K562 (cell line): ENCODE results near the gene UPF2. TPM values are rescaled to one million over a fixed set of nuclear protein-coding genes. Genes with fewer than 3 reads are reported as not detected.

Experiments used
- CBFB ChIP-seq: sonication (generic); formaldehyde crosslinking; IDR thresholded peaks from 2 replicates; pipeline ENCODE4 v1.4.0; 2020; ENCODE audit warnings: mild to moderate bottlenecking, missing genetic modification reagents
- CHD7 ChIP-seq: fragments of 200-600 bp; sonication (generic); IDR thresholded peaks from one replicate; pipeline ENCODE4 v1.6.1; 2012; ENCODE audit warnings: mild to moderate bottlenecking, low read depth, low read length, inconsistent platforms
- CREBBP ChIP-seq: IDR thresholded peaks from one replicate; pipeline ENCODE4 v1.6.1; 2012; ENCODE audit warnings: low read depth, mild to moderate bottlenecking, control low read depth, inconsistent platforms, low read length
- DPF2 ChIP-seq: fragments of 450-650 bp; IDR thresholded peaks from 2 replicates; pipeline ENCODE4 v1.6.1; 2016
- GATAD2B ChIP-seq: fragments of 450-650 bp; IDR thresholded peaks from 2 replicates; pipeline ENCODE4 v1.6.1; 2017; ENCODE audit warnings: mild to moderate bottlenecking, borderline replicate concordance
- PATZ1 ChIP-seq: fragments of 250-450 bp; sonication (Bioruptor Pico); IDR thresholded peaks from 2 replicates; pipeline ENCODE4 v1.5.0; 2020; ENCODE audit warnings: mild to moderate bottlenecking, borderline replicate concordance
- PBX2 ChIP-seq, 2 experiments: IDR thresholded peaks in 1 of 2; conservative IDR thresholded peaks in 1 of 2; 2 replicates each; pipeline ENCODE4 v1.6.1; 2016; ENCODE audit warnings: low read depth in 2 of 2, mild to moderate bottlenecking in 1 of 2, missing compliant biosample characterization in 1 of 2, missing genetic modification characterization in 1 of 2, moderate library complexity in 1 of 2
- TAF7 ChIP-seq: fragments of 450-650 bp; IDR thresholded peaks from 2 replicates; pipeline ENCODE4 v1.6.1; 2016; ENCODE audit warnings: missing genetic modification characterization, missing compliant biosample characterization
- XRCC4 ChIP-seq: IDR thresholded peaks from one replicate; pipeline ENCODE4 v1.6.1; 2011; ENCODE audit not compliant: insufficient read depth, insufficient read length; ENCODE audit errors: extremely low read depth
- ZFP1 ChIP-seq: fragments of 450-650 bp; formaldehyde crosslinking; IDR thresholded peaks from 2 replicates; pipeline ENCODE4 v1.4.0; 2020; ENCODE audit warnings: mild to moderate bottlenecking, mixed read lengths
- polyA plus RNA-seq, 8 experiments: library from polyadenylated mRNA; depleted of rRNA in 4 of 8; stranded (reverse) in 5 of 8; unstranded in 3 of 8; fragments of >200 nt; fragmentation: Nextera tagmentation in 2 of 8; fragmentation: Illumina TruSeq in 1 of 8; extraction: Ambion mirVana in 2 of 8; extraction: Trizol in 1 of 8; gene quantifications; 2 replicates each; pipeline versions ENCODE4 v1.2.1 to v1.2.3, GENCODE V29; 2011 to 2014; ENCODE audit warnings: inconsistent platforms in 1 of 8, missing spikeins in 1 of 8
- total RNA-seq, 7 experiments: library from RNA; depleted of rRNA in 6 of 7; stranded (reverse); fragments of >200 nt in 6 of 7; fragmentation: Illumina TruSeq in 2 of 7; extraction: Trizol in 2 of 7; gene quantifications; 2 replicates each; pipeline versions ENCODE4 v1.2.1 to v1.2.3, GENCODE V29; 2011 to 2021; ENCODE audit warnings: low replicate concordance in 1 of 7

UPF2 gene
- total and polyA plus RNA-seq, 9 of the 15 experiments (the other 6 are each of a cell fraction or from before 2014, with no cell fraction given), result 13.9 to 37.7 (median 23.7) TPM

GRCh38 chr10:12042797-12043651 lies at the start of gene UPF2 (continued):
- TF ChIP-seq CBFB (no peak), PBX2 (CRISPR knock-in tag; IDR thresholded peaks at IDR 0.05; ENCODE audit: low read depth) (peak; percentile 74), PBX2 (tag; conservative IDR thresholded peaks at IDR 0.05; ENCODE audit: low read depth) (peak; percentile 85), PATZ1 (no peak), CREBBP (no peak), GATAD2B (no peak), ZFP1 (no peak), CHD7 (no peak), DPF2 (0 out of 2 replicates have a peak, but pooled peaks have one; percentile 34), XRCC4 (no peak), TAF7 (tag) (no peak)
